SIG-M5 treated with dmso at 0.1 percent for 504 hours (cell line): ENCODE measurements around the gene PTPRC.

ENCODE experiments used
- DNase-seq: peaks from one replicate; lab custom pipeline; 2025; ENCODE audit not compliant: unreplicated experiment; lab: John Stamatoyannopoulos, UW

Gene PTPRC

DNA sequence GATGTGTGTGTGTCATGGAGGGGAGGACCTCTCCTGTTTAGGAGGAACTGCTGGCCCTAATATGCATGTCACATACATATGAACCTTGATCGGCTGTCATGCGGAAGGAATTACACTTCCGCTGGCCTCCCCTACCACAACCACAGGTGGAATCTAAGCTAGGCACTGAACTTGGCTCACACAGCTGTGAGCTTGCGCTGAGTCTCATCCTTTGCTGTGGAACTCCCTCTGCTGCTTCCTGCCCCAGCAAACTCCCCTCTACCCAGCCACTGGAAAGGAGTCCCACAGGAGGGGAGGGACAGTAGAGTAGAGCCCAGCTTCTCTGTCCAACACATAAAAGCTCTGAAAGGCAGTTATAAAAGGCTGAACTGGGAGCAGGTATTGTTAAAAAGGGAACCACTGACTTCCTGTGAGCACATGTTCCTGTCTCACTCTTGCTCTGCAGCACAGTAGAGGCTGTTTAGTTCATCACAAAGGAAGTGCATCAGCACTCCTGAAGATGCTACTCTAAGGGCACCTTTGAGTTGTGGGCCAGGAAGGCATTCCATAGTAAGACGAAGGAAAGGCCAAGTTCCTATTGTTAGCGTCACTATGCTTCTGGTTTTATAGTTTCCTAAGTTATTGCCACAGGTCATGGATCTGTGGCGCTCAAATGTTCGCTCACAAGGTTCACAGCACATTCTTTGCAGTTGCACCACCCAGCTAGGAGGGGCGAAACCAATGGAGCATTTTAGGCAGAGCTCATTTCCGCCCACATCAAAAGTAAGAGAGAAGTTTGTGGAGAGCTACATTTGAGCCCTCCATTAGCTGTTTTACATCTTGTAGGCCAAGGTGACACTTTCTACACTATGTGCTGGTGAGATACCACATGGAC, 17.7 kb upstream of the PTPRC start:
- DNase-seq = peak; percentile 73

DNA sequence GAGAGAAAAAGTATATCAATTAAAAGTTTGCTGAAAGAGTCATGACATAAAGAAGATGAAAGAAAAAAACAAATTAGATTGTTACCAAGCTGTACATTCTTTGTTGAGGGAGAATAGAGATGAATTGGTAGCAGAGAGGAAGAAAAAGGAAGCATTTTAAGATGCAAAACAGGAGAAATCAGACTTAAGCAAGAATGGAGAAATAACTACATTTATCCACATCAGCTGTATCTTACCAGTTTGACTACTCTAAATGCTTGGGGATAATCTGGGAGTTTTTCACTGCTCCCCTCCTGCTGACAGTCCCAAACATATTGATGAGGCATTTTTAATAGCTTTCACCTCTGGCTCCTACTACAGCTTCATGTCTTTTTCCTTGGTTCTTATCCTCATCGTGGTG, 16.8 kb upstream of the PTPRC start:
- DNase-seq = no peak

DNA sequence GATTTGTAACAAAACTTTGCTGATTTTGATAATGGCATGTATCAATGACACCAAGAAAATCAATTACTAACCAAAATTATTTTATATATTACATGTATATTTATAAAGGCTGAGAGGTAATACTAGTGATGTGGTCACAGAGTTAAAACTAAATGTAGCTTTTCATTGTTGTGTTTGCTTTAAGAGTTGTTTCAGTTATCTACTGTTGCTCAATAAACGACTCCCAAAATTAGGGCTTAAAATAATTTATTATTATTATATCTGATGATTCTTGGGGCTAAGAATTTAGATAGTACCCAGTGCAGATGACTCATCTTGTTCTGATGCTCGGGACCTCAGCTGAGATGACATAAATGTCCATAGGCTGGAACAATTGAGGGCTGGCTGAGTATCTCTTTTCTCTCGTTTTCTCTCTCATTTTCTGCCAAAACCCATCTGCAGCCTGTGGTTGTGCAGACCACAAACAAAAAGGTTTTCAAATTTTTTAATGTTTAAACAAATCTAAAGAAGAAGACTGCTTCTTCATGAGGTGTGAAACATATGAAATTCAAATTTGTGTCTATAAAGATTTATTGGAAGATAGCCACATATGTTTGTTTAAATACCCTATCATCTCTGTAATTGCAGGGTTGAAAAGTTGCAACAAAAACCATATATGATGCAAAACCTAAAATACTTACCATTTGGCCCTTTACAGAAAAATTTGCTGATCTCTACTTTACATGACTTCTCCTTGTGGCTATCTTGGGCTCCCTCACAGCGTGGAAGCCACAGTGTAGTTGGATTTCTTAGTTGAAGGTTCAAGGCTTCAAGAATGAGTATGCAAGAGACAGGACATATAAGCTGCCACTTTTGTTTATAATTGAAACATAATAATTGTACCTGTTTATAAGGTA, 14.8 kb upstream of the PTPRC start:
- DNase-seq = no peak

DNA sequence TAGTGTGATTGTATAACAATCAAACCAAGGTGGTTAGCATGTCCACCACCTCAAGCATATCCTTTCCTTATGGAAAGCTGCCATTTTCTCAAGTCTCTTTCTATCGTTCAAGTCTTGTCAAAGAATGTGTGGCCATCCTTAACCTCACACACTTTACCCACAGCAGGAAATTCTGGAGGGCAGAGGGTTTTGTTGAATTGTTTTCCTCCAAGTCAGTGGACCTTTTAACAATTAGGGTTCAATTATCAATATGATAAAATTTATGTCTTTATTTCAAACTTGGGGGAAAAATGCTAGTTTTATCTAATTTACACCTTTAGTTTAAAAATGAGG, 14.2 kb upstream of the PTPRC start:
- DNase-seq = no peak

DNA sequence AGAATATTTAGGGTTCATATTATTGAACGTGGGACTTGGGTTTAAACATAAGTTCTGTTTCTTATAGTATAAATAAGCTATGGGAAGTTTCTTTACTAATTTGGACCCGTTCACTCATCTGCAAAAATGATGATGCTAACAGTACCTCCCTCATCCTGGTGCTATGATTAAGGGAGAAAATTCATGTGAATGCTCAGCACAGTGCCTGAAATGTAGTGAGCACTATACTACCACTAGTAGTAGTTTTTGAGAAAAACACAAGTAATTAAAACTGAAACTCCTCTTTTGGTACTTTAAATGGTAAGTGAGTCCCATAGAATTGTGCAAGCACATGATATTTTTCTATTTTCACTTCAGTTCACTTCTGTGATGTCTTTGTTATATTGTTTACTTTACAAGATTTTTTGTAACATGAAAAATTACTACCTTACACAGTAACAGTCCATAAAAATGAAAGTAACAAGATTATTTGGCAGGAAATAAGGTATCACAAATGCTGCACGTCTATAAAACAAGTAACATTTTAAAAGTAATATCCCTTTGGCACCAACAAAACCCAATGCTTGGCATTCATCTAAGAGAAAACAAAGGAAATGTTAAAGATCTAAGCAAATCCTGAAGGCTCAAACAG, 11.3 kb upstream of the PTPRC start:
- no peak for DNase-seq

DNA sequence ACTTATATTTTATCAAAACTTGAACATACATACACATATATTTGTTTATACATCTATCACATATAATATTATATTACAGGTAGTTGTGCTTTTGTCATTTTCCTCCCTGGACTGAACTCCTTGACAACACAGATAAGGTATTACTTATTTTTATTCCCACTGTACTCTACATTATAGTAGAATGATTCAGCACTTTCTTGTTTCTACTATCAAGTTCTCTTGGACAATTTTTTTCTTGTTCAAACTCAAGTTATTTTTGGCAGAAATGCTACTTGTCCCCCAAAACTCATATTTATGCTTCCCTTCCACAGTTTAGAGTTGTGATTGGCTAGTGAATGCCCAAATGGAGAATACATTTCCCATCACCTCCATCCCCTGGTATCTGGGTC, 10.8 kb upstream of the PTPRC start:
- no peak for DNase-seq

DNA sequence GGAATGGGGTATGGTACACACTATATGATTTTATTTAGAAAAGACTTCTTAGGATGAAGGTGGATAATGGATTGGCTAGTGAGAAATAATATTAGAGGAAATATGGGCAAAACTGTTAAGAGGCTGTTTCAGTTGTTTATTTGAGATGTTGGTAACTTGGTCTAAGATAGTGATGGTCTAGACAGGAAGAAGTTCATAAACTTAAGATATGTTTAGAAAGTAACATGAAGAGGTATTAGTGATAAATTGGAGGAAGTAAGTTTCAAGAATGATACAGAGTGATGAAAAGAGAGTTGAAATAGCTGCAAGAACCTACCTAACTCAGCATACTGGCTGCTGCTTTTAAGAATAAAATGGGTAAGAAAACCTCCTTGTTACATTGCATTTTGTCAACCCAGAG, 9.2 kb upstream of the PTPRC start:
- DNase-seq = no peak

DNA sequence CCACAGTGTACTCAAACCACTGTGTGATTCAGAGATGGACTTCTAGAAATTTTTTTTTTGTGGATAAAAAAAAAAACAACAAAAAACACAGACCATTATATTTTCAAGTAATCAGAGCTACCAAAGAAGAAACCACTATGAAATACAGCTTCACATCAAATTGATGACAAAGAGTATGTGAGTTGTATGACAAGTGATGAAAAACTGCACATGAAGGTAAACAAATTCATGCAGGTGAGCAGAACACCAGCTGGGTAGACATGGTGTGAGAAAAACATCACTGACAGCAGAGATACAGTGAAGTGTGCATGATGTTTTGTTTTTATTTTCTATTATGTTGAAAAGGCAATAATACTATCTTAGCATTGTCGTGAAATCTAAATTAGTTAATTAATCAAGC, 8.0 kb upstream of the PTPRC start:
- DNase-seq = no peak

DNA sequence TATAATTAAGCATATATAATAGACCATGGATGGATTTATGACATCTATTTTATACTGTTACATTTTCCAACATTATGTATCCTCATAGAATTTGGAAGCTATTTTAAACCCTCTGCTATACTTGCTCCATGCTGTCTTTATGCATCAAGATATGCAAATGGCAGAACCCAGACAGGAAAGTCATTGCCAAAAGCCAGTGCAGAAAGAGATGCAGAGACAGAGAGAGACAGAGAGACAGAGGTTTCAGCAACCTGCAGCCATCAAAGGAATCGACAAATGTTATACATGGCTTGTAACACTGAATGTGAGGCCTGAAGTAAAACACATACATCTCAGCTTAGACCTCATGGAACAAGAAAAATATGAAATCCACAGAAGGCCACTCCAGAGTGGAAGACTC, 7.5 kb upstream of the PTPRC start:
- no peak for DNase-seq

DNA sequence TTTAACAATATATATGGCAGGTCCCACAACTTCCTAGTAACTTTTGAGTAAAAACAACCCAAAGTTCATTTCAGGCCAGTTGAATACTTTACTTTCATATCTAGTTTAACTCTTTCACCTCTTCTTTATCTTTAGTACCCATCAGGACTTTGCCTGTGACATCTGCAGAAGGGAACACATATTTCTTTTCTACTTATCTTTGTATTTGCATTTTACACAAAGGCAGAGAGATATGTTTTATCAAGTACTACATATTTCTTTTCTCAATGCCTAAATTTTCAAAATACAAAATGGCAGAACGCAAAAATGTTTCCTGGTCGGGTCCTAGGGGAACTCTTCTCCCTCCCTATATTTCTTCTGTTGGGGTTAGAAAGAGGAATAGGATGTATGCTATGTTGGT, 6.8 kb upstream of the PTPRC start:
- DNase-seq = no peak

DNA sequence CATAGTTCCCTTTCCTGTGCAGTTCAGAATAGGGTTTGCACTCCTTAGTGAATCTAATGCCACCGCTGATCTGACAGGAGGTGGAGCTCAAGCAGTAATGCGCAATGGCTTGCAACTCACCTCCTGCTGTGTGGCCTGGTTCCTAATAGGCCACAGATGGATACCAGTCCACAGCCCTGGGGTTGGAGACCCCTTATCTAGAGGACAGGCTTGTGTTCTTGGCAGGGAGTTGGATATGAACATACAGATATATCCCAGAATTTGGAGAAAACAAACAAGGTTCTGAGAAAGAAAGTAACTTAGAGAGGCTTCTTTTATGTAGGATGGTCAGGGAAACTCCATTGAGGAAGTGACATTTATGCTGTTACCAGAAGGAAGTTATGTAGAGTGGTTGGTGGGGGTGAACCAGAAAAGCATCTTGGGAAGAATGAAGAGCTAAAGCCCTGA, 5.1 kb upstream of the PTPRC start:
- peak; percentile 85 for DNase-seq

DNA sequence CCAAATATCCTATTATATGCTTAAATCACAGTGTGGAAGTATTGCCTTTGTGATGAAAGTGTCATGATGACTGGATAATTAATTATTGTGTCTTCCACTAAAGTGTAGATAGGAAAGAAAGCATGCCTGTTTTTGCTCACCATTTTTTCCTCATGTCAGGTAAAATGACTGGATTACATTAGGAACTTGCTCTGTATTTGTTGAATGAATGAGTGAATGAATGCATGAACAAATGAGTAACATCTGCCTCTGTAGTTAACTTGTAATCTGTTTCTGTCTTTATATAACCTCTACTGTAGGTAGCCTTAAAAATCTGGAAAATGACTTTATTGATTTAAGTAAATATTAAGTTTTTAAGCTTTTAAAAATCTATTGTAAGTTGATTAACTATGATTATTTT, 2.9 kb upstream of the PTPRC start:
- no peak for DNase-seq

DNA sequence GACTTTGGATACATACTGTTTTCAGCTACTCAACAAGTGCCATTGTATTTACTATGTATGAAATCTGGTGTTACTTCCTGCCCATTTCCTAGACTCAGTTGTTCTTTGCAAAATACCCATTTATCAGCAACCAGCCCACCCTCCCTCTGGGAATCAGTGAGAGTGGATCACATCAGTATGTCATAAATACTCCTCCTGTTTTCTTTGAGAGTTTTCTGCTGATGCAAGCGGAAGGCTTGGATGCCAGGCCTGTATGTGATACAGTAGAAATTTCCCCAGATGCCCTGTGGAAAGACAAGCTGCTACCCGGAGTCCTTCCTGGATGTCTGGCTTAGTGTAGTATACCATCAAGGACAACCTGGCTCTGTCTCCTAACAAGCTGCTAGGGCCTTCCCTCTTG, 2.4 kb upstream of the PTPRC start:
- DNase-seq = no peak

DNA sequence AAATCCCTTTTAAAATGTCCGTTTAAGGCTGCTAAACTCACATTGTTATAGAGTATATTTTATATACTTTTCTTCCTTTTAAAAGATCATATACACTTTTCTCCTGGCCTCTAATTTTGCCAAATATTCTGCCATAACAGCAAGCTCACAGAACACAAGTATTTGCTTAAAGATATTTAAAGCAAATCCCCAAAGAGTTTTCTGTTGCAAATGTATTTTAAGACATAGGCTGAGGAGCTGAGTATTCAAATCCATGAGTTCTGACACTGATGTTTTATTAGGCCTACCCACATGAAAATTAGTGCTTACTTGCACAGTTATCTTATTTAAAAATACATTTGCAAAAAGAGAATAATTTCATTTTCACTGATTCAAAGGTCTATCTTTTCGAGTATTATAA, 1.7 kb upstream of the PTPRC start:
- no peak for DNase-seq

DNA sequence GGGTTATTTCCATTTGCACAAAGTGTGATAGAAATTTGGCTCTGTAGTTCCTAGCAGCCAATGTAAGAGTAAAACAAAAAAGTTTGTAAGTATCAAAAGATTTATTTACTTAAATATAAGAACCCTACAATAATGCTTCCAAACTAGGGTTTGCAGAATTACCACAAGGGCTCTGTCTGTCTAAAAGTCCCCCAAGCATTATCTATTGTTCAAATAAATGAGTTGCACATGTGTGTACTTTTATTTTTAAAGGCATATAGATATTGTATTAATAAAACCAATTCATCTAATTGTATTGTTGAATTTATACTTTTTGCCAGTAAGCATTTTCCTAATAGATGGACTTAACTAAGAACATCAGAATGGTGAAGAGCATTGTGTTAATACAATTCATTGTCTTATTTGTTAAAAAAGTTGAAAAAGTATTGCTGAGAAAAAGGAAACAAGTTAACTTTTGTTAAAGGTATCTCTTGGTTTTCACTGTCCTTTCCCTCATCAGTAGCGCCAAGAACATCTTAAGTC, 863 bp upstream of the PTPRC start:
- no peak for DNase-seq

DNA sequence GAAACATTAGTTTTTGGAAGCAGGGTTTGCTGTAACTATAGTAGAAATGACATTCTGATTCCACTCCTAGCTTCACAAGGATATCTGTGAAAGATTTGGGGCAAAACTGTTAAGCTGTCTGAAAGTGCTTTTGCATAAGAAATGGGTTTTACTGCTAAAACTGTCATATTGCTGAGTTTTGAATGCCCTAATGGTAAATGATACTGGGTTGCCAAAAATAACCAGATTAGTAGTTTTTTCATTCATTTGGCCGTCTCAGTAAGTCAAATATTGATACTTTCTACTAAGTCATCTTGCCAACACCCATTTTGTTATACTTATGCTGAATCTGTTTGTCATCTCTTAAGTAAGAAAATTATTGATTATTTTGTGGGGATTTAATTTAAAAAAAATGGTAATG, 399 bp upstream of the PTPRC start:
- no peak for DNase-seq

DNA sequence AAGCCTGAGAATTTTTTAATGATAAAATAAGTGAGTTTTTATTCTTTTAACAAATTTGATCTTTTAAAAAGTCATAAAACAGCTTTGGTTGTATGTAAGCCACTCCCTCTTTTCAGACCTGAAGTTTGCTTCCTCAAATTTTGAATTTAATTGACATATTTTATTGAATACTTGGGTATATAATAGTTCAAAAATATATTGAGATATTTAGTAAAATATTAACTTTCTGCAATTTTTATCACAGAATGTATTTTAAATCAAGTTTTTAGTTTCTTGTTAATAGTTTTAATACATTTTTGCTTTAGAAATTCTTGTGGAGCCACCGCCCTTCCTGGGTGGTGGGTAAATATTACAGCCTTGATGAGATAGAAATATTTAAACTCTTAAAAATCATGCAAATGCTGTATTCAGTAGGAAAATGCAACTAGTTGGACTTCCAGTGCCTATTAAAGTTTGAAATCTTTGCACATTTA, 867 bp downstream of the PTPRC start:
- DNase-seq = peak; percentile 58

DNA sequence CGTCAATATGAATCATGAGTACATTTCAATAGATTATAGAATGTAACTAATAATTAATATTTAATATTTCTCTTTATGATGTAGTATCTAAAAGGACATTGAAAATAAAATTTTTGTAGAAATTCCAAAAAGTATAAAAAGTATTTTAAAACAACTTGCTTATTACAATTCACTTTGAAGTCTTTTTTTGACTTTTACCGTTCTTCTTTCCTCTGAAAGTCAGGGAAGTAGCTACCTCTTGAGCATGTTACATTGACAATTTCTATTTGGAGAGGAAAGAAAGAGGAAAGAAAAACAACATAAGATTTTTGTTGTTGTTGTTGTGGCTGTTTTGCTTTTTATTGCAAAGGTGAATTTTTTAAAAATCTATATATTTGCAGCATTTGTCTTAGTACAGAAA, 1.3 kb downstream of the PTPRC start:
- DNase-seq = peak; percentile 58

DNA sequence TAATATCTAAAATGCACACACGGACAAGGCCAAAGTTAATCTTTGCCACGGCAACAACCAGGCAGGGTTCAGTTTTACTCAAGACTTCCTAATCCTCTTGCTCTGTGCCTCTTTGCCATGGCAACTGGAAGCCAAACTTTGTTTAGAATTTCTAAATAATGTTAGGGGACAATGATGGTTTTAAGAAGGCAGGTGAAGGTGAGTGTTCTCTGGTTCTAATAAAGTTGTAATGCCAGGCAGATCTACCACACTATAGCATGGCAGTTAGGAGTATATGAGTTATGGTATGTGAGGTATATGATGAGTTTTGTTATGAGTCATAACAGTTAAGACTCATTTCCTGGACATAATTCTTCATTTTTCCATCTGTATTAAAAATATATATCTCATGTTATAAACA, 2.7 kb downstream of the PTPRC start:
- peak; percentile 81 for DNase-seq

DNA sequence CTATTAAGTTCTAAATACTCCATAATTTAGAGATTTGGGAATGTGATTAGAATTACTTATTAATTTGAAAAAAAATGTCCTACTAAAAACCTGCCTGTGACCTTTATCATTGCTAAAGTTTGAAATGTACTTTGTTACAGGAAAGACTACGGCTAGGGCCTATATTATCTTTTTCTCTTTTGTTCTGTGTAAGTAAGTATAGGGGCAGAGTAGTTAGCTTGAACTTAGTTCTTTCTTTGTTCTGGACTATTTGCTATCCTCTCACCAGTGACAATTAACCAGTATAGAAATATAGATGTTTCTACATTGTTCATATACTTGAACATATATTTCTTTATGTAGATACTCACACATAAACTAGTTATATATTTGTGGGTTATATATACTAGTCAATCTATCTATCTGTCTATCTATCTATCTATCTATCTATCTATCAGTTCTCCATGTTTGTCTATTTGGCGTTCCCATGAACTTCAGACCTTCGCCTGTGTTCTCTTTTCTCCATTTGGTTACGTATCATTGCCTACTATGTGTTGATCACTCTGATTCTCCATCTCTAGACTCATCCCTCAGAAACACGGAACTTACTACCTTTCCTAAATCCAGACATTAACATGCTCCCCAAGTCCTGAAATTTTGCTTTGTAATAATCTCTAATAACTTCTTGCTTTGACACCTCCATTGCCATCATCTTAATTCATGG, 3.3 kb downstream of the PTPRC start:
- no peak for DNase-seq

DNA sequence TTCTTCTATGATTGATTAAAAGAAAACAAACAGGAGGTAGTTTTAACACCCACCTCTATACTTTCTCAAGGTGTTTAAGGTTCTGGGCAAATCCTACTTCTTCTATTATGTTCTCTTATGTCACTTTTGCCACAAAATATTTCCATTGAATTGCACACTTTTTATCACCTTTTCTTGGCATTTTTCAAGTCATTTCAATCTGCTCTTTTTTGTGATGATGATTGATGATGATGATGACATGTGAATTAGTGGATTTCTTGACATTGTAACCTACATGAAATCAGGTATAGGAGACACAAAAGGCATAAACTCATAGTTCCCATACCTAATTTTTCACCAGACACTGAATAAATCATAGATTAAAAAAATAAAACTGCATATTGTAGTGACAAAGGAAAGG, 4.1 kb downstream of the PTPRC start:
- DNase-seq = no peak
